ENCODE data around the gene EVX1. TPM values are rescaled to one million over a fixed set of nuclear protein-coding genes. Genes with fewer than 3 reads are reported as not detected.

EVX1 gene
- total and polyA plus RNA-seq, 2 of the 8 experiments (the other 6 are each of a cell fraction or from before 2014, with no cell fraction given): not detected

DNA sequence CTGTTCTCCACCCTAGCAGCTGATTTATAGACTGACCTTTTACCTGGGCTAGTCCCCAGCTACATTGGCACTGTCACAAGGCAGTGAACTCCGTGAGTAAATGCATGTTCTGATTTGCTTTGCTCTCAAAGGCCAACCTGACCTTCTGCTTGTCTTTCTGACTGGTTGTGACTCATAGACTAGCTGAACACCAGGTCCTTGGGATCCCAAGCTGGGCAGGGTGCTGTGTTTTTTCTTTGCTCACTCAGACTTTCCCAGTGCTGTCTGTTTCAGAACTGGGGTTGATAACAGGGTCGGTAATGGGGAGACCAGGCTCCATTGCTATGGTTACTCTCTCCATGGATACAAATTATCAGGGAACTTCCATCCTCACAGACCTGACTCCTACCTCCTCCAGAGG, 35.0 kb downstream of the EVX1 start:
- H4K8ac ChIP-seq (ENCODE audit: extremely low read depth, insufficient read depth, low read length): no peak overlapping the region
- H3K23me2 ChIP-seq (ENCODE audit: low read depth, low read length): no peaks in the 10 kb centered on the region
- DNase-seq (ENCODE audit: low read depth in 1 of 2, low spot score in 2 of 2) (no peak), FAIRE-seq (no peak)
- H4K20me1 ChIP-seq (replicated peaks in 1 of 2; ENCODE audit: control insufficient read depth in 1 of 2, insufficient read depth in 2 of 2, low read length in 2 of 2): no peaks in the 10 kb centered on the region
- no peak overlapping the region for H4K91ac ChIP-seq (replicated peaks; ENCODE audit: insufficient read length, low read length)
- H3K79me1 ChIP-seq (ENCODE audit: low read depth, low read length): no peaks in the 10 kb centered on the region
- H3K4me2 ChIP-seq (ENCODE audit: insufficient read depth in 1 of 2, low read depth in 2 of 2, low read length in 2 of 2): no peak overlapping the region
- H2BK15ac ChIP-seq (ENCODE audit: low read length): no peak overlapping the region
- ChIA-PET POLR2A (ENCODE audit: partially characterized antibody) (no interaction called here), CTCF (ENCODE audit: partially characterized antibody) (interaction anchor here (0.6 kb wide), 1 partner anchor 822 kb away, joined by 3 read pairs; no protein-coding TSS in a partner anchor)
- no peak overlapping the region for H3K4ac ChIP-seq (replicated peaks; ENCODE audit: insufficient read length, low read depth, low read length)
- whole genome bisulfite sequencing, 2 experiments (ENCODE audit: extremely low coverage in 1 of 2, insufficient coverage in 1 of 2, insufficient read length in 1 of 2, insufficient replicate concordance in 2 of 2, low coverage in 1 of 2, low lambda C conversion rate in 2 of 2, missing lambda C conversion rate in 1 of 2): 91% methylated on average over 2 of the region's 2 CpGs; no CpG with 5 or more reads in 1 of the 2 experiments
- no peak overlapping the region for H2AFZ ChIP-seq (ENCODE audit: low read length)
- H2AK5ac ChIP-seq (ENCODE audit: low read depth, low read length): no peak overlapping the region
- H2BK5ac ChIP-seq (ENCODE audit: low read depth, low read length): no peak overlapping the region
- H3K4me3 ChIP-seq (ENCODE audit: extremely low read depth in 1 of 4, insufficient read depth in 2 of 4, low read depth in 3 of 4, low read length in 4 of 4): no peak overlapping the region
- no peak overlapping the region for H2BK20ac ChIP-seq (ENCODE audit: low read length)
- H3K27ac ChIP-seq (ENCODE audit: low read depth, low read length): no peak overlapping the region
- H4K5ac ChIP-seq (ENCODE audit: insufficient read length, low read depth, low read length): no peak overlapping the region
- H3K23ac ChIP-seq (ENCODE audit: insufficient read length): no peak overlapping the region
- no peaks in the 10 kb centered on the region; a peak in 1 of 7 replicates for H3K27me3 ChIP-seq (replicated peaks in 1 of 4; ENCODE audit: control insufficient read depth in 3 of 4, extremely low read depth in 1 of 4, insufficient read depth in 3 of 4, low read length in 3 of 4)
- no peak overlapping the region for H2BK12ac ChIP-seq (ENCODE audit: low read depth, low read length)
- no peak overlapping the region for H2BK120ac ChIP-seq (replicated peaks; ENCODE audit: low read depth, low read length)
- H3K18ac ChIP-seq (ENCODE audit: extremely low read depth, low read length): no peak overlapping the region
- H3K14ac ChIP-seq (ENCODE audit: insufficient read length): no peak overlapping the region
- H3K9ac ChIP-seq (replicated peaks in 1 of 4; ENCODE audit: extremely low read depth in 1 of 4, low read depth in 3 of 4, low read length in 3 of 4): no peak overlapping the region
- H3K9me3 ChIP-seq (ENCODE audit: insufficient read depth in 2 of 2, low read depth in 1 of 2, low read length in 1 of 2): no peaks in the 10 kb centered on the region
- no peaks in the 10 kb centered on the region for H3K4me1 ChIP-seq (replicated peaks in 1 of 4; ENCODE audit: control insufficient read depth in 3 of 4, insufficient read depth in 4 of 4, low read length in 3 of 4)
- H3K36me3 ChIP-seq (ENCODE audit: control insufficient read depth in 2 of 4, insufficient read depth in 4 of 4, low read length in 3 of 4): no peaks in the 10 kb centered on the region
- H3K56ac ChIP-seq (replicated peaks; ENCODE audit: insufficient read length, low read depth, low read length): no peak overlapping the region
- H3K79me2 ChIP-seq (ENCODE audit: control insufficient read depth in 1 of 2, insufficient read depth in 2 of 2, low read length in 2 of 2): no peaks in the 10 kb centered on the region

Measured in H1 (cell line).